H1 (cell line): ENCODE results near the gene MT1B. TPM values are rescaled to one million over a fixed set of nuclear protein-coding genes. Genes with fewer than 3 reads are reported as not detected.

Source experiments
- CTCF ChIA-PET: fragments of 300-600 bp; sonication (Branson Sonifier 250); formaldehyde crosslinking; loops from one replicate; lab custom pipeline; 2021; ENCODE audit not compliant: partially characterized antibody; lab: Charles Lee
- POLR2A ChIA-PET: fragments of 300-600 bp; sonication (Branson Sonifier 250); formaldehyde crosslinking; loops from one replicate; lab custom pipeline; 2021; ENCODE audit warnings: inconsistent platforms; ENCODE audit not compliant: partially characterized antibody; lab: Charles Lee
- DNase-seq, 2 experiments: peaks; one replicate each; pipeline versions ENCODE4 v3.0.0 to v3.0.0-alpha.2; 2010 to 2022; ENCODE audit warnings: low spot score in 2 of 2, low read depth in 1 of 2, mixed read lengths in 1 of 2
- FAIRE-seq: peaks from 2 replicates; lab custom pipeline; 2011; peaks lifted over from hg19 to GRCh38; lab: Jason Lieb, UNC
- H2AFZ ChIP-seq: 2 replicates; pipeline ENCODE4 v1.8.1; 2012; ENCODE audit warnings: low read length, inconsistent platforms
- H2AK5ac ChIP-seq: 2 replicates; pipeline ENCODE4 v1.6.1; 2013; ENCODE audit warnings: low read depth, low read length
- H2BK120ac ChIP-seq: replicated peaks from 2 replicates; pipeline ENCODE3; 2013; ENCODE audit warnings: low read depth, low read length, inconsistent platforms
- H2BK12ac ChIP-seq: 2 replicates; pipeline ENCODE4 v1.6.1; 2013; ENCODE audit warnings: low read depth, low read length
- H2BK15ac ChIP-seq: 2 replicates; pipeline ENCODE4 v1.6.1; 2013; ENCODE audit warnings: low read length
- H2BK20ac ChIP-seq: 2 replicates; pipeline ENCODE4 v1.6.1; 2013; ENCODE audit warnings: low read length
- H2BK5ac ChIP-seq: 2 replicates; pipeline ENCODE4 v1.6.1; 2013; ENCODE audit warnings: low read depth, low read length
- H3K14ac ChIP-seq: 2 replicates; pipeline ENCODE4 v1.6.1; 2013; ENCODE audit warnings: inconsistent platforms; ENCODE audit not compliant: insufficient read length
- H3K18ac ChIP-seq: 2 replicates; pipeline ENCODE4 v1.6.1; 2013; ENCODE audit warnings: low read length; ENCODE audit errors: extremely low read depth
- H3K23ac ChIP-seq: 2 replicates; pipeline ENCODE4 v1.6.1; 2013; ENCODE audit warnings: inconsistent platforms; ENCODE audit not compliant: insufficient read length
- H3K23me2 ChIP-seq: 2 replicates; pipeline ENCODE4 v1.6.1; 2013; ENCODE audit warnings: low read depth, low read length
- H3K27ac ChIP-seq: 2 replicates; pipeline ENCODE4 v1.6.1; 2011; ENCODE audit warnings: low read depth, low read length, inconsistent platforms
- H3K27me3 ChIP-seq, 4 experiments: replicated peaks in 1 of 4; 1 replicate in 1 of 4; 2 replicates in 3 of 4; pipeline versions ENCODE4 v1.6.1 to v1.8.1; 2011 to 2013; ENCODE audit warnings: low read length in 3 of 4, mild to moderate bottlenecking in 3 of 4, inconsistent platforms in 2 of 4, mixed read lengths in 2 of 4, moderate library complexity in 1 of 4; ENCODE audit not compliant: control insufficient read depth in 3 of 4, insufficient read depth in 3 of 4; ENCODE audit errors: extremely low read depth in 1 of 4
- H3K36me3 ChIP-seq, 4 experiments: 2 replicates each; pipeline versions ENCODE4 v1.6.1 to v1.8.1; 2011 to 2013; ENCODE audit warnings: mild to moderate bottlenecking in 4 of 4, low read length in 3 of 4, moderate library complexity in 2 of 4, control low read depth in 1 of 4, inconsistent platforms in 1 of 4; ENCODE audit not compliant: insufficient read depth in 4 of 4, control insufficient read depth in 2 of 4
- H3K4ac ChIP-seq: replicated peaks from 2 replicates; pipeline ENCODE3; 2013; ENCODE audit warnings: low read length, low read depth, mixed read lengths, inconsistent platforms; ENCODE audit not compliant: insufficient read length
- H3K4me1 ChIP-seq, 4 experiments: replicated peaks in 1 of 4; 1 replicate in 1 of 4; 2 replicates in 3 of 4; pipeline versions ENCODE4 v1.6.1 to v1.8.1; 2011 to 2013; ENCODE audit warnings: low read length in 3 of 4, inconsistent platforms in 2 of 4, mixed read lengths in 1 of 4; ENCODE audit not compliant: insufficient read depth in 4 of 4, control insufficient read depth in 3 of 4
- H3K4me2 ChIP-seq, 2 experiments: 2 replicates each; pipeline versions ENCODE4 v1.6.1 to v1.8.1; 2011 to 2013; ENCODE audit warnings: low read depth in 2 of 2, low read length in 2 of 2, control low read depth in 1 of 2, inconsistent platforms in 1 of 2, mild to moderate bottlenecking in 1 of 2; ENCODE audit not compliant: insufficient read depth in 1 of 2
- H3K4me3 ChIP-seq, 4 experiments: fragments of 200-600, 300-600 bp in 1 of 4; sonication (generic), shearing (Covaris generic), sonication (Bioruptor Twin) in 1 of 4; 2 replicates each; pipeline versions ENCODE4 v1.5.1 to v1.8.1; 2011 to 2016; ENCODE audit warnings: low read length in 4 of 4, low read depth in 3 of 4, control low read depth in 2 of 4, inconsistent platforms in 2 of 4, mild to moderate bottlenecking in 2 of 4, mixed read lengths in 1 of 4, moderate library complexity in 1 of 4; ENCODE audit not compliant: insufficient read depth in 2 of 4; ENCODE audit errors: extremely low read depth in 1 of 4
- H3K56ac ChIP-seq: replicated peaks from 2 replicates; pipeline ENCODE3; 2013; ENCODE audit warnings: low read depth, mild to moderate bottlenecking, mixed read lengths, low read length, inconsistent platforms; ENCODE audit not compliant: insufficient read length
- H3K79me1 ChIP-seq: 2 replicates; pipeline ENCODE4 v1.6.1; 2013; ENCODE audit warnings: low read depth, low read length, control low read depth
- H3K79me2 ChIP-seq, 2 experiments: 2 replicates each; pipeline versions ENCODE4 v1.6.1 to v1.8.1; 2012 to 2013; ENCODE audit warnings: low read length in 2 of 2, mild to moderate bottlenecking in 2 of 2, inconsistent platforms in 1 of 2; ENCODE audit not compliant: insufficient read depth in 2 of 2, control insufficient read depth in 1 of 2
- H3K9ac ChIP-seq, 4 experiments: replicated peaks in 1 of 4; 1 replicate in 1 of 4; 2 replicates in 3 of 4; pipeline versions ENCODE4 v1.6.1 to v1.8.1; 2011 to 2013; ENCODE audit warnings: low read depth in 3 of 4, low read length in 3 of 4, control low read depth in 2 of 4, mild to moderate bottlenecking in 2 of 4, moderate library complexity in 2 of 4, inconsistent platforms in 1 of 4; ENCODE audit errors: extremely low read depth in 1 of 4
- H3K9me3 ChIP-seq, 2 experiments: 2 replicates each; pipeline versions ENCODE4 v1.6.1 to v1.8.1; 2012 to 2013; ENCODE audit warnings: mild to moderate bottlenecking in 2 of 2, moderate library complexity in 2 of 2, control low read depth in 1 of 2, inconsistent platforms in 1 of 2, low read depth in 1 of 2, low read length in 1 of 2, mixed read lengths in 1 of 2; ENCODE audit not compliant: insufficient read depth in 2 of 2
- H4K20me1 ChIP-seq, 2 experiments: replicated peaks in 1 of 2; 2 replicates each; pipeline versions ENCODE3 to v1.8.1; 2011 to 2013; ENCODE audit warnings: inconsistent platforms in 2 of 2, low read length in 2 of 2, mild to moderate bottlenecking in 1 of 2; ENCODE audit not compliant: insufficient read depth in 2 of 2, control insufficient read depth in 1 of 2
- H4K5ac ChIP-seq: 2 replicates; pipeline ENCODE4 v1.6.1; 2013; ENCODE audit warnings: low read length, low read depth, mixed read lengths, inconsistent platforms; ENCODE audit not compliant: insufficient read length
- H4K8ac ChIP-seq: 2 replicates; pipeline ENCODE4 v1.8.0; 2013; ENCODE audit warnings: mild to moderate bottlenecking, moderate library complexity, low read length, inconsistent platforms; ENCODE audit not compliant: insufficient read depth; ENCODE audit errors: extremely low read depth
- H4K91ac ChIP-seq: replicated peaks from 2 replicates; pipeline ENCODE3; 2013; ENCODE audit warnings: low read length, mixed read lengths, inconsistent platforms; ENCODE audit not compliant: insufficient read length
- ASH2L ChIP-seq: fragments of 200-600, 300-600 bp; sonication (generic); IDR thresholded peaks from one replicate; pipeline ENCODE4 v1.7.1; 2017; ENCODE audit warnings: low read length
- CTCF ChIP-seq, 3 experiments: IDR thresholded peaks; 1 replicate in 2 of 3; 2 replicates in 1 of 3; pipeline versions ENCODE4 v1.5.1 to v1.6.1; 2011; ENCODE audit warnings: low read length in 3 of 3, mild to moderate bottlenecking in 3 of 3, inconsistent platforms in 2 of 3, low read depth in 1 of 3, moderate library complexity in 1 of 3; ENCODE audit not compliant: insufficient read depth in 1 of 3; ENCODE audit errors: control extremely low read depth in 1 of 3
- EZH2 ChIP-seq: fragments of 200-600 bp; sonication (generic); IDR thresholded peaks from 2 replicates; pipeline ENCODE4 v1.7.1; 2012; ENCODE audit warnings: low read depth, mild to moderate bottlenecking, moderate library complexity, low read length, inconsistent platforms; ENCODE audit not compliant: severe bottlenecking
- SUZ12 ChIP-seq: fragments of 200-600 bp; sonication (generic); IDR thresholded peaks from 2 replicates; pipeline ENCODE4 v1.6.1; 2012; ENCODE audit warnings: mild to moderate bottlenecking, inconsistent platforms, low read length, moderate library complexity, mixed read lengths
- USF2 ChIP-seq: IDR thresholded peaks from 2 replicates; pipeline ENCODE4 v1.6.1; 2011; ENCODE audit warnings: low read length, improper control_type of control experiment
- WGBS, 2 experiments: shearing (Covaris generic) in 1 of 2; methylation state at CpG; one replicate each; pipeline versions ENCODE4 v1.1.6 to v1.1.7; 2013 to 2015; ENCODE audit warnings: low lambda C conversion rate in 2 of 2, mixed read lengths in 2 of 2, inconsistent platforms in 1 of 2, low coverage in 1 of 2, missing lambda C conversion rate in 1 of 2; ENCODE audit not compliant: insufficient replicate concordance in 2 of 2, insufficient coverage in 1 of 2, insufficient read length in 1 of 2; ENCODE audit errors: extremely low coverage in 1 of 2, missing lambda C conversion rate in 1 of 2; 5-methylcytosine and 5-hydroxymethylcytosine counted together
- polyA plus RNA-seq, 7 experiments: library from polyadenylated mRNA; depleted of rRNA in 3 of 7; stranded (reverse) in 5 of 7; unstranded in 2 of 7; fragments of >200 nt in 5 of 7; fragments of 200-250 nt in 2 of 7; gene quantifications; 1 replicate in 5 of 7; 2 replicates in 1 of 7; 4 replicates in 1 of 7; pipeline versions ENCODE4 v1.2.1 to v1.2.3, GENCODE V29; 2011 to 2013; ENCODE audit warnings: missing spikeins in 2 of 7, mixed read lengths in 2 of 7
- total RNA-seq: library from RNA; stranded (reverse); fragmentation: NEBNext Ultra II Directional; extraction: Animal tissue kit (Norgen Biotek cat#: 25700); gene quantifications from 2 replicates; pipeline ENCODE4 v1.2.1, GENCODE V29; 2021

MT1B gene
- total and polyA plus RNA-seq, 2 of the 8 experiments (the other 6 are each of a cell fraction or from before 2014, with no cell fraction given): not detected

- Histone ChIP-seq H3K18ac (peak within 1 kb of the TSS; percentile 62), H3K4me2 (peak within 1 kb of the TSS; percentile 68 to 72), H3K9me3 (no peaks in the 10 kb centered on the region), H2AK5ac (no peak within 1 kb of the TSS), H3K4me1 (peaks cover 0 to 12% (median 5%) of the 10 kb centered on the region in 4 experiments; a peak in 6 of 7 replicates), H4K20me1 (peaks cover 14 to 28% of the 10 kb centered on the region in 2 experiments), H3K23ac (no peak within 1 kb of the TSS), H3K4me3 (peak within 1 kb of the TSS; percentile 22 to 56 (median 32); a peak in 6 of 8 replicates), H3K79me1 (no peaks in the 10 kb centered on the region), H2BK12ac (no peak within 1 kb of the TSS), H2AFZ (no peak within 1 kb of the TSS), H2BK20ac (no peak within 1 kb of the TSS; the same call in 1 of the 2 replicates)
- DNase-seq (peak in 1 of 2 experiments; percentile 75), FAIRE-seq (no peak)
- WGBS, 2 experiments: 1% methylated on average over 39 of the region's 61 CpGs; no CpG with 5 or more reads in 1 of the 2 experiments
- TF ChIP-seq EZH2 (peak; percentile 95), ASH2L (peak; percentile 40), CTCF (IDR thresholded peaks at IDR 0.05; ENCODE audit: control extremely low read depth in 1 of 3, insufficient read depth in 1 of 3, low read depth in 1 of 3, low read length in 3 of 3) (no peak), SUZ12 (peak; percentile 94), USF2 (no peak)
- TF ChIP-seq, all 59 proteins: peak for 3
- H4K91ac ChIP-seq: no peak within 1 kb of the TSS
- H3K14ac ChIP-seq: no peak within 1 kb of the TSS
- H3K4ac ChIP-seq: no peak within 1 kb of the TSS
- H3K9ac ChIP-seq: no peak within 1 kb of the TSS
- H3K36me3 ChIP-seq: no peaks in the 10 kb centered on the region; a peak in 1 of 8 replicates
- H2BK15ac ChIP-seq: no peak within 1 kb of the TSS; the same call in 1 of the 2 replicates
- peaks cover 4% of the 10 kb centered on the region; the same call in 1 of the 2 replicates for H3K23me2 ChIP-seq
- H2BK5ac ChIP-seq: peak within 1 kb of the TSS; percentile 44; the same call in 1 of the 2 replicates
- H2BK120ac ChIP-seq: no peak within 1 kb of the TSS
- no peak within 1 kb of the TSS for H3K27ac ChIP-seq
- peaks cover 87 to 98% (median 96%) of the 10 kb centered on the region in 4 experiments for H3K27me3 ChIP-seq
- H4K8ac ChIP-seq: no peak within 1 kb of the TSS
- no peaks in the 10 kb centered on the region for H3K79me2 ChIP-seq
- CTCF ChIA-PET: interaction anchor here (1.0 to 3.1 kb wide), 4 partner anchors 14 to 70 kb away, joined by 3 to 12 read pairs (median 4); no protein-coding TSS in a partner anchor
- POLR2A ChIA-PET: interaction anchor here (0.6 to 2.2 kb wide), 4 partner anchors 10 to 41 kb away, joined by 3 to 8 read pairs (median 4); partner anchors contain the start of genes MT1G and MT1H
- no peak within 1 kb of the TSS for H4K5ac ChIP-seq
- H3K56ac ChIP-seq: no peak within 1 kb of the TSS
Observed at GRCh38 chr16:56632156-56632847, 19.4 kb upstream of the MT1B start, which contains the start of gene MT1M. Gene MT1M (plus strand): TSS chr16:56632659. CDS start chr16:56632732, 73 bp downstream.
